ENCODE measurements around the gene PI4KA.

DNA sequence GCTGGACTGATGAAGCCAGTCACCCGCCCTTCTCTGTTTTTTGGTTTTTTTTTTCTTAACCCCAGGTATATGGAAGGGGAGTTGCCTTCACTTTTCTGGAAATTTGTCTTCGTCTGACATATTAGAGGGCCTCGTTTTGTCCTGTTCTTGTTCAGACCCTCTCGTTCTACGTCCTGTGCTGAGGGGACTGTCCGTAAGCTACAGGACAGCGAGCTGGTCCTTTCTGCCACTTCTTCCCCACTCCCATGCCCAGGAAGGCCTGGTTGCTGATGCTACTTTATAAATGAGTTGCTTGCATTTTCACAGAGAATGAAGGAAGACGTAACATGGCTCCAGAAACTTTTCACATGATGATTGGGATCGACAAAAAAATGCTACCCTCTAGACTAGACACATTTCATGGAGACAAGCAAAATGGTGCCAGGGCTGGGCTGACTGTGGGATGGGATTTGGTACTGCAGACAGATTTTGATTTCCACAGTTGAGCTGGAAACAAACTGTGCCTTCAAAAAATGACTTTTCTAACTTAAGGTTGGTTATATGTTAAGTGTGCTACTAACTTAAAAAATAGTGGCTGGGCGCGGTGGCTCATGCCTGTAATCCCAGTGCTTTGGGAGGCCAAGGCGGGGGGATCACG lies 31.4 kb upstream of the PI4KA start:
- TF ChIP-seq CTCF (conservative IDR thresholded peaks at IDR 0.05; ENCODE audit: low read length): no peak
- no peak for TF ChIP-seq EZH2phosphoT487 (IDR thresholded peaks at IDR 0.05; ENCODE audit: borderline replicate concordance, low read depth, low read length)

Measured in OCI-LY7 (cell line).